OCI-LY7 (cell line): ENCODE results near the gene TMX4. TPM values are rescaled to one million over a fixed set of nuclear protein-coding genes. Genes with fewer than 3 reads are reported as not detected.
A peak's percentile ranks its signal among the peaks of the same experiment; 100 is the strongest.

Experiments
- BruUV-seq: library from RNA; stranded (reverse); fragments of 400-500 nt; replicated peaks from 2 replicates; lab custom pipeline; 2021; lab: Mats Ljungman, UMichigan
- CTCF ChIA-PET: fragments of 300-600 bp; sonication (Branson Sonifier 250); formaldehyde crosslinking; loops from one replicate; lab custom pipeline; 2022; ENCODE audit warnings: antibody characterized with exemption; ENCODE audit not compliant: unreplicated experiment; lab: Charles Lee
- POLR2A ChIA-PET: fragments of 300-600 bp; sonication (Branson Sonifier 250); formaldehyde crosslinking; loops from one replicate; lab custom pipeline; 2022; ENCODE audit warnings: antibody characterized with exemption; lab: Charles Lee
- DNase-seq: peaks from one replicate; pipeline ENCODE4 v3.0.0-alpha.2; 2015; ENCODE audit warnings: low spot score
- H2AFZ ChIP-seq: fragments of 200-600 bp; sonication (generic), shearing (Covaris generic); 2 replicates; pipeline ENCODE4 v1.6.1; 2014; ENCODE audit warnings: mild to moderate bottlenecking, antibody characterized with exemption, low read length, moderate library complexity
- H3K27ac ChIP-seq: fragments of 200-600 bp; sonication (generic); 2 replicates; pipeline ENCODE4 v1.5.1; 2014; ENCODE audit warnings: mixed run types, low read depth, mild to moderate bottlenecking, moderate library complexity, low read length, inconsistent platforms; ENCODE audit not compliant: poor library complexity, severe bottlenecking
- H3K36me3 ChIP-seq: fragments of 200-600 bp; sonication (generic); 2 replicates; pipeline ENCODE4 v1.6.1; 2014; ENCODE audit warnings: mild to moderate bottlenecking, antibody characterized with exemption, low read length, moderate library complexity, mixed read lengths; ENCODE audit not compliant: insufficient read depth
- H3K4me1 ChIP-seq: fragments of 200-600 bp; sonication (generic); 2 replicates; pipeline ENCODE4 v1.5.1; 2014; ENCODE audit warnings: mild to moderate bottlenecking, low read length; ENCODE audit not compliant: insufficient read depth, poor library complexity, severe bottlenecking
- H3K4me2 ChIP-seq: fragments of 200-600 bp; sonication (generic); 2 replicates; pipeline ENCODE4 v1.6.1; 2014; ENCODE audit warnings: mild to moderate bottlenecking, low read length
- H3K4me3 ChIP-seq: fragments of 200-600 bp; sonication (generic); 2 replicates; pipeline ENCODE4 v1.5.1; 2014; ENCODE audit warnings: mild to moderate bottlenecking, low read depth, low read length; ENCODE audit not compliant: poor library complexity, severe bottlenecking
- H3K79me2 ChIP-seq: fragments of 200-600 bp; sonication (generic); 2 replicates; pipeline ENCODE4 v1.6.1; 2016; ENCODE audit warnings: low read depth, mild to moderate bottlenecking, low read length, moderate library complexity, mixed read lengths; ENCODE audit not compliant: insufficient read depth
- H3K9me2 ChIP-seq: fragments of 200-600 bp; sonication (generic); 2 replicates; pipeline ENCODE4 v1.6.1; 2016; ENCODE audit warnings: mild to moderate bottlenecking, low read length, mixed read lengths; ENCODE audit not compliant: insufficient read depth
- H3K9me3 ChIP-seq: fragments of 200-600 bp; sonication (generic); 2 replicates; pipeline ENCODE4 v1.6.1; 2014; ENCODE audit warnings: mild to moderate bottlenecking, mixed run types, low read length, mixed read lengths
- H4K20me1 ChIP-seq: fragments of 200-600 bp; sonication (generic); 2 replicates; pipeline ENCODE4 v1.6.1; 2014; ENCODE audit warnings: mild to moderate bottlenecking, antibody characterized with exemption, low read length, moderate library complexity, mixed read lengths; ENCODE audit not compliant: insufficient read depth
- EZH2phosphoT487 ChIP-seq: fragments of 200-600 bp; sonication (generic); IDR thresholded peaks from 2 replicates; pipeline ENCODE4 v1.6.1; 2018; ENCODE audit warnings: low read depth, borderline replicate concordance, mild to moderate bottlenecking, mixed run types, antibody characterized with exemption, low read length, moderate library complexity, mixed read lengths
- intact Hi-C: fragments of 100-400 bp; cut with micrococcal nuclease; formaldehyde crosslinking; loops from one replicate; pipeline ENCODE4 v1.10.0; 2022; ENCODE audit not compliant: unreplicated experiment
- total RNA-seq, 2 experiments: library from RNA; depleted of rRNA in 1 of 2; stranded (reverse); fragments of >200 nt in 1 of 2; shearing (Covaris generic) in 1 of 2; gene quantifications; 2 replicates each; pipeline ENCODE4 v1.2.3, GENCODE V29; 2014 to 2022
- TF ChIP-seq, protein P1 (sequence below): fragments of 200-600 bp; sonication (generic); conservative IDR thresholded peaks from 2 replicates; pipeline ENCODE4 v1.5.1; 2014; ENCODE audit warnings: mild to moderate bottlenecking, antibody characterized with exemption, low read length, moderate library complexity, mixed read lengths

TMX4 gene
- total RNA-seq, 2 experiments from 2014 or later = 22.4 to 71.3 TPM

DNA sequence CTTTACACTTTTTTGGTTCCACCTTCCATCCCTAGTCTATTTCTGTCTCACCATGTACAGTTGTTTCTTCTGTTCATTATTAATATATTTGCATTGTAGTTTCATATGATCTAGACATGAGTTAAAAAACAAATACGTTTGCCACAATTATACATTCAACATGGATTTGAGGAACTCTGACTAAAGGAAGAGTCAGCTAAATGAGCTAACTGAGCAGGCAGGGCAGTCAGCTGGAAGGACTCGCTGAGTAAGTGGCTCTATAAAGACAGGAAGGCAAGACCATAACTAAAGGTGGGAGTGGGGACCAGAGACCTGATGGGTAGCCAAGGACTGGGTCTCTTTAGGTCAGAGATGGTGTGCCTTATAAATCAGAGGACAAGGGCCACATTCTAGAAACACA lies 26.3 kb downstream of the TMX4 start:
- TF ChIP-seq, protein P1, sequence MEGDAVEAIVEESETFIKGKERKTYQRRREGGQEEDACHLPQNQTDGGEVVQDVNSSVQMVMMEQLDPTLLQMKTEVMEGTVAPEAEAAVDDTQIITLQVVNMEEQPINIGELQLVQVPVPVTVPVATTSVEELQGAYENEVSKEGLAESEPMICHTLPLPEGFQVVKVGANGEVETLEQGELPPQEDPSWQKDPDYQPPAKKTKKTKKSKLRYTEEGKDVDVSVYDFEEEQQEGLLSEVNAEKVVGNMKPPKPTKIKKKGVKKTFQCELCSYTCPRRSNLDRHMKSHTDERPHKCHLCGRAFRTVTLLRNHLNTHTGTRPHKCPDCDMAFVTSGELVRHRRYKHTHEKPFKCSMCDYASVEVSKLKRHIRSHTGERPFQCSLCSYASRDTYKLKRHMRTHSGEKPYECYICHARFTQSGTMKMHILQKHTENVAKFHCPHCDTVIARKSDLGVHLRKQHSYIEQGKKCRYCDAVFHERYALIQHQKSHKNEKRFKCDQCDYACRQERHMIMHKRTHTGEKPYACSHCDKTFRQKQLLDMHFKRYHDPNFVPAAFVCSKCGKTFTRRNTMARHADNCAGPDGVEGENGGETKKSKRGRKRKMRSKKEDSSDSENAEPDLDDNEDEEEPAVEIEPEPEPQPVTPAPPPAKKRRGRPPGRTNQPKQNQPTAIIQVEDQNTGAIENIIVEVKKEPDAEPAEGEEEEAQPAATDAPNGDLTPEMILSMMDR = no peak
- no peak for TF ChIP-seq EZH2phosphoT487
- BruUV-seq = no TSS peak
- Histone ChIP-seq H3K9me2 (no peaks in the 10 kb centered on the region), H3K9me3 (peaks cover 9% of the 10 kb centered on the region; the same call in 1 of the 2 replicates), H3K4me1 (no peaks in the 10 kb centered on the region), H3K36me3 (peaks cover 65% of the 10 kb centered on the region), H4K20me1 (no peaks in the 10 kb centered on the region), H3K4me2 (no peak overlapping the region), H3K4me3 (no peak overlapping the region), H3K27ac (no peak overlapping the region), H3K79me2 (no peaks in the 10 kb centered on the region), H2AFZ (no peak overlapping the region)
- CTCF ChIA-PET = no interaction called here
- intact Hi-C loops = no loop called here
- no peak for DNase-seq
- POLR2A ChIA-PET = no interaction called here

DNA sequence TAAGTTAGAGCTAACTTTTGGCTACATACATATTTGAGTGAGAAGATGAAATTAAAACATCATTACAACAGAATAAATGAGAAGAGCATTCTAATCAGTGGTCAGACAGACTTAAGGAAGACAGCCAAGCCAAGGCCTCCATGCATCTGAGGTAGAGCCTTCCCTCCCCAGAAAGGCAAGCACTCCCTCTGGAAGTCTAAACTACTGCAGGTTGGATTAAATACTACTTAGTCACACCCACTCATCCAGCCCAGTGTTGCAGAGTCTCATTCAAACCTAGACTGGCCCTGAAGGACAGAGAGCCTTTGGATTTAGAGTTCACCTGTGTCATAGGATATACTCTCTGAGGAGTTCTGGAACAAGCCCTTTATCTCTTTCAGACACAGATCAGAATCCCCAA lies 29.2 kb downstream of the TMX4 start:
- Histone ChIP-seq H3K4me3 (no peak overlapping the region), H2AFZ (no peak overlapping the region), H3K4me1 (no peaks in the 10 kb centered on the region), H3K9me3 (peaks cover 9% of the 10 kb centered on the region; the same call in 1 of the 2 replicates), H3K36me3 (peaks cover 53% of the 10 kb centered on the region), H3K27ac (no peak overlapping the region), H3K79me2 (no peaks in the 10 kb centered on the region), H3K4me2 (no peak overlapping the region), H4K20me1 (no peaks in the 10 kb centered on the region), H3K9me2 (no peaks in the 10 kb centered on the region)
- TF ChIP-seq, protein P1 = no peak
- no peak for TF ChIP-seq EZH2phosphoT487
- ChIA-PET POLR2A (interaction anchor here (0.6 to 1.5 kb wide), 3 partner anchors 8 to 59 kb away, joined by 3 read pairs; no protein-coding TSS in a partner anchor), CTCF (no interaction called here)
- BruUV-seq = no TSS peak
- DNase-seq = no peak
- intact Hi-C loops = no loop called here

DNA sequence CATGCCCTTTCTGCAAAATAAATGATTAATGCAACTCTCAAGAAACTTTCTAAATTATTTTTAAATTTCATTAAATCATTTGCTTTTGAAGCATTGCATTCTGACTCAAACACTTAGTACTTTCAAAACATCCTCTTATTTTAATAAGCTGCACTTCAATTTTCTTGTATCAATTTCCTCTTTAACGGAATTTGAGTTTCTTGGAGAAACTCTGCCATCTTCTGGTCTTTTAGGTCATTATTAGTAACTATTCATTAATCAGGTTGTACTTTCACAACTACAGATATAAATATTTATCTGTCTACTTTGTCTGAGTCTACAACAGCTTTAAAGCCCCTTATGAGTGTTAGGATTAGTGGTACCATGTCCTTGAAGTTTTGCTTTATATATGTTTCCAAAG lies 30.2 kb downstream of the TMX4 start:
- DNase-seq = no peak
- ChIA-PET POLR2A (interaction anchor here (0.7 to 1.4 kb wide), 6 partner anchors 11 to 532 kb away, joined by 3 to 5 read pairs (median 4); no protein-coding TSS in a partner anchor), CTCF (no interaction called here)
- Histone ChIP-seq H3K9me2 (no peaks in the 10 kb centered on the region), H3K9me3 (peaks cover 3% of the 10 kb centered on the region; the same call in 1 of the 2 replicates), H2AFZ (no peak overlapping the region), H3K79me2 (no peaks in the 10 kb centered on the region), H4K20me1 (no peaks in the 10 kb centered on the region), H3K27ac (no peak overlapping the region), H3K36me3 (peaks cover 49% of the 10 kb centered on the region), H3K4me2 (no peak overlapping the region), H3K4me3 (no peak overlapping the region), H3K4me1 (no peaks in the 10 kb centered on the region)
- no TSS peak for BruUV-seq
- no peak for TF ChIP-seq EZH2phosphoT487
- TF ChIP-seq, protein P1 = peak; percentile 56; the same call in 1 of the 2 replicates
- intact Hi-C loops = no loop called here
